Right atrium auricular region (tissue), 2 donors: ENCODE data around the gene LRRC3. TPM values are rescaled to one million over a fixed set of nuclear protein-coding genes. Genes with fewer than 3 reads are reported as not detected.

Source experiments
- DNase-seq: peaks from one replicate; pipeline ENCODE4 v3.0.0-alpha.2; 2019; ENCODE audit warnings: low spot score
- H3K27ac ChIP-seq, 2 donors: fragments of 200-600 bp; sonication (generic); 1 replicate in 1 of 2; 2 replicates in 1 of 2; pipeline ENCODE4 v1.5.1; 2016 to 2019
- H3K27me3 ChIP-seq, 2 donors: fragments of 200-600 bp; sonication (generic); one replicate each; pipeline versions ENCODE4 v1.5.1 to v1.6.0; 2017 to 2019
- H3K36me3 ChIP-seq: fragments of 200-600 bp; sonication (generic); one replicate; pipeline ENCODE4 v1.5.1; 2016
- H3K4me1 ChIP-seq, 2 donors: fragments of 200-600 bp; sonication (generic); one replicate each; pipeline versions ENCODE4 v1.5.1 to v1.6.0; 2017 to 2019
- H3K4me3 ChIP-seq, 2 donors: fragments of 200-600 bp; sonication (generic); 1 replicate in 1 of 2; 2 replicates in 1 of 2; pipeline ENCODE4 v1.5.1; 2017 to 2019; ENCODE audit warnings: mild to moderate bottlenecking in 1 of 2, moderate library complexity in 1 of 2
- H3K9me3 ChIP-seq, 2 donors: fragments of 200-600 bp; sonication (generic); one replicate each; pipeline ENCODE4 v1.5.1; 2019
- total RNA-seq, 2 donors: library from RNA; depleted of rRNA; stranded (reverse); fragments of >200 nt; gene quantifications; one replicate each; pipeline ENCODE4 v1.1.0, GENCODE V29; 2016
- TF ChIP-seq, protein P1 (sequence below), 2 donors: fragments of 200-600 bp; sonication (generic); IDR thresholded peaks; one replicate each; pipeline ENCODE4 v1.5.1; 2019; ENCODE audit warnings: antibody characterized with exemption in 2 of 2

Gene LRRC3
- total RNA-seq, 2 donors from 2014 or later = 1.1 to 1.7 TPM

DNA sequence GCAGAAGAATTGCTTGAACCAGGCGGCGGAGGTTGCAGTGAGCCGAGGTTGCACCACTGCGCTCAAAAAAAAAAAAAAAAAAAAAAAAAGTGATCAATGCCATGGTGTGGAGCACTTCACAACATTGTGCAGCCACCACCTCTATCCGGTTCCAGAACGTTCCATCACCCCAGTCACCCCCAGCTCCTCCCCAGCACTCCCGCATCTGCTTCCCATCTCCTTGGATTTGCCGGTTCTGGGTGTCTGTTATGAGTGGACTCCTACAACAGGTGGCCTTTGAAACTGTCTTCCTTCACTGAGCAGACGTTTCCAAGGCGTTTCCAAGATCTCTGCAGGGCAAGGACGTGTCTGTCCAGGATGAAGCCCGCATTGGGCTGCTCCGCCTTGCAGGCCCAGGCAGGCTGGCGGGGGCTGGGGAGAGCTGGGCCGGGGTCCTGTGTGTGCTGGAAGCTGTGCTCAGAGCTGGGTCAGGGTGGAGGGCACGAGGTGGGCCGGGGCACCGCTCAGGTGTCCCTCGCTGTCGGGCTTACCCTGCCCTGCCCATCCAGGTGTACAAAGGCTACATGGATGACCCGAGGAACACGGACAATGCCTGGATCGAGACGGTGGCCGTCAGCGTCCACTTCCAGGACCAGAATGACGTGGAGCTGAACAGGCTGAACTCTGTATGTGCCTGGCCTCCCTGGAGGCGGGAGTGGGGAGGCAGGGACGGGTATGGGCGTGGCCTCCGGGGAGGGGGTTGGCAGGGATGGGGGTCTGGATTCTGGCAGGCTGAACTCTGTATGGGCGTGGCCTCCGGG lies 14.9 kb upstream of the LRRC3 start:
- no peaks in the 10 kb centered on the region for H3K4me1 ChIP-seq
- H3K36me3 ChIP-seq = no peaks in the 10 kb centered on the region
- DNase-seq = no peak
- H3K9me3 ChIP-seq = no peaks in the 10 kb centered on the region
- TF ChIP-seq, protein P1, sequence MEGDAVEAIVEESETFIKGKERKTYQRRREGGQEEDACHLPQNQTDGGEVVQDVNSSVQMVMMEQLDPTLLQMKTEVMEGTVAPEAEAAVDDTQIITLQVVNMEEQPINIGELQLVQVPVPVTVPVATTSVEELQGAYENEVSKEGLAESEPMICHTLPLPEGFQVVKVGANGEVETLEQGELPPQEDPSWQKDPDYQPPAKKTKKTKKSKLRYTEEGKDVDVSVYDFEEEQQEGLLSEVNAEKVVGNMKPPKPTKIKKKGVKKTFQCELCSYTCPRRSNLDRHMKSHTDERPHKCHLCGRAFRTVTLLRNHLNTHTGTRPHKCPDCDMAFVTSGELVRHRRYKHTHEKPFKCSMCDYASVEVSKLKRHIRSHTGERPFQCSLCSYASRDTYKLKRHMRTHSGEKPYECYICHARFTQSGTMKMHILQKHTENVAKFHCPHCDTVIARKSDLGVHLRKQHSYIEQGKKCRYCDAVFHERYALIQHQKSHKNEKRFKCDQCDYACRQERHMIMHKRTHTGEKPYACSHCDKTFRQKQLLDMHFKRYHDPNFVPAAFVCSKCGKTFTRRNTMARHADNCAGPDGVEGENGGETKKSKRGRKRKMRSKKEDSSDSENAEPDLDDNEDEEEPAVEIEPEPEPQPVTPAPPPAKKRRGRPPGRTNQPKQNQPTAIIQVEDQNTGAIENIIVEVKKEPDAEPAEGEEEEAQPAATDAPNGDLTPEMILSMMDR (IDR thresholded peaks at IDR 0.05) = no peak
- H3K27me3 ChIP-seq = no peaks in the 10 kb centered on the region
- H3K4me3 ChIP-seq = no peak overlapping the region
- no peak overlapping the region for H3K27ac ChIP-seq

DNA sequence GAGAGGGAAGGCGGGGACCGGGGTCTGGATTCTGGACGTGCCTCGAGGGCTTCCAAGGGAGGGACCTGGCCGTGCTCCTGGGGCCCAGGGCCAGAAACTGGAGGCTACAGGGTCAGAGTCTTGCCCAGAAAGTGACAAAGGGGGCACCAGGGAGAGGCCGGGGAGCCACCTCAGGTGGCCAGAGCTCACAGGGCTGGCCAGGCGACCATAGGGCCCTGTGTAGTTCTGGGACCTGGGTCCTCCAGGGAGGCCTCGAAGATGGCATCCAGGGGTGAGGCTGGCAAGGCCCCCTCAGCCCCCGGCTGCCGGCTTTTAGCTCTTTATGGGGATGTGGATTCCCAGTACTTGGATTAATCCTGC lies 14.3 kb upstream of the LRRC3 start:
- no peaks in the 10 kb centered on the region for H3K4me1 ChIP-seq
- no peaks in the 10 kb centered on the region for H3K36me3 ChIP-seq
- no peaks in the 10 kb centered on the region for H3K9me3 ChIP-seq
- no peaks in the 10 kb centered on the region for H3K27me3 ChIP-seq
- H3K27ac ChIP-seq = no peak overlapping the region
- TF ChIP-seq, protein P1 (IDR thresholded peaks at IDR 0.05) = no peak
- H3K4me3 ChIP-seq = no peak overlapping the region
- no peak for DNase-seq

DNA sequence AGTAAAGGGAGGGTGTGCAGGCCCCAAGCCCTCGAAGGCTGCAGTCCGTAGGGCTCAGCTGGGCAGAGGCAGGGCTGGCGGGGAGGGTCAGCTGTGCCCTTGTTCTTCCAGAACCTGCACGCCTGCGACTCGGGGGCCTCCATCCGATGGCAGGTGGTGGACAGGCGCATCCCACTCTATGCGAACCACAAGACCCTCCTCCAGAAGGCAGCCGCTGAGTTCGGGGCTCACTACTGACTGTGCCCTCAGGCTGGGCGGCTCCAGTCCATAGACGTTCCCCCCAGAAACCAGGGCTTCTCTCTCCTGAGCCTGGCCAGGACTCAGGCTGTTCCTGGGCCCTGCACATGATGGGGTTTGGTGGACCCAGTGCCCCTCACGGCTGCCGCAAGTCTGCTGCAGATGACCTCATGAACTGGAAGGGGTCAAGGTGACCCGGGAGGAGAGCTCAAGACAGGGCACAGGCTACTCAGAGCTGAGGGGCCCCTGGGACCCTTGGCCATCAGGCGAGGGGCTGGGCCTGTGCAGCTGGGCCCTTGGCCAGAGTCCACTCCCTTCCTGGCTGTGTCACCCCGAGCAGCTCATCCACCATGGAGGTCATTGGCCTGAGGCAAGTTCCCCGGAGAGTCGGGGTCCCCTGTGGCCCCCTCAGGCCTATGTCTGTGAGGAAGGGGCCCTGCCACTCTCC lies 13.6 kb upstream of the LRRC3 start:
- Histone ChIP-seq H3K27ac (no peak overlapping the region), H3K4me3 (no peak overlapping the region), H3K9me3 (no peaks in the 10 kb centered on the region), H3K36me3 (no peaks in the 10 kb centered on the region), H3K4me1 (no peaks in the 10 kb centered on the region), H3K27me3 (no peaks in the 10 kb centered on the region)
- no peak for DNase-seq
- TF ChIP-seq, protein P1 (IDR thresholded peaks at IDR 0.05) = no peak

DNA sequence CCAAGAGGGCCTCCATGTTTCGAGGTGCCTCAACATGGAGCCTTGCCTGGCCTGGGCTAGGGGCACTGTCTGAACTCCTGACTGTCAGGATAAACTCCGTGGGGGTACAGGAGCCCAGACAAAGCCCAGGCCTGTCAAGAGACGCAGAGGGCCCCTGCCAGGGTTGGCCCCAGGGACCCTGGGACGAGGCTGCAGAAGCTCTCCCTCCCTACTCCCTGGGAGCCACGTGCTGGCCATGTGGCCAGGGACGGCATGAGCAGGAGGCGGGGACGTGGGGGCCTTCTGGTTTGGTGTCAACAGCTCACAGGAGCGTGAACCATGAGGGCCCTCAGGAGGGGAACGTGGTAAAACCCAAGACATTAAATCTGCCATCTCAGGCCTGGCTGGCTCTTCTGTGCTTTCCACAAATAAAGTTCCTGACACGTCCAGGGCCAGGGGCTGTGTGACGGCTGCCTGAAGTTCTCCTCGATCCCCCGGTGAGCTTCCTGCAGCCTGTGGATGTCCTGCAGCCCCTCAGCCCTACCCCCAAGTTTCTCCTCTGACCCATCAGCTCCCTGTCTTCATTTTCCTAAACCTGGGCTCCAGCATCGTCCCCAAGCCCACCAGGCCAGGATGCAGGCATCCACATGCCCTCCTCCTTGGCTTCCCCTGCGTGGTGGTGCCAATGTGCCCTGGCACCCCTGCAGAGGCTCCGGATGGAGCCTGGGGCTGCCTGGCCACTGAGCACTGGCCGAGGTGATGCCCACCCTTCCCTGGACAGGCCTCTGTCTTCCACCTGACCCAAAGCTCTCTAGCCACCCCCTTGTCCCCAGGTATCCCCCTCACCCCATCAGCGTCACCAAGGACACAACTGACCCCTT lies 12.8 kb upstream of the LRRC3 start:
- H3K36me3 ChIP-seq = no peaks in the 10 kb centered on the region
- no peak overlapping the region for H3K27ac ChIP-seq
- no peaks in the 10 kb centered on the region for H3K9me3 ChIP-seq
- H3K4me1 ChIP-seq = no peaks in the 10 kb centered on the region
- no peak for DNase-seq
- H3K27me3 ChIP-seq = no peaks in the 10 kb centered on the region
- no peak overlapping the region for H3K4me3 ChIP-seq
- TF ChIP-seq, protein P1 (IDR thresholded peaks at IDR 0.05) = no peak

DNA sequence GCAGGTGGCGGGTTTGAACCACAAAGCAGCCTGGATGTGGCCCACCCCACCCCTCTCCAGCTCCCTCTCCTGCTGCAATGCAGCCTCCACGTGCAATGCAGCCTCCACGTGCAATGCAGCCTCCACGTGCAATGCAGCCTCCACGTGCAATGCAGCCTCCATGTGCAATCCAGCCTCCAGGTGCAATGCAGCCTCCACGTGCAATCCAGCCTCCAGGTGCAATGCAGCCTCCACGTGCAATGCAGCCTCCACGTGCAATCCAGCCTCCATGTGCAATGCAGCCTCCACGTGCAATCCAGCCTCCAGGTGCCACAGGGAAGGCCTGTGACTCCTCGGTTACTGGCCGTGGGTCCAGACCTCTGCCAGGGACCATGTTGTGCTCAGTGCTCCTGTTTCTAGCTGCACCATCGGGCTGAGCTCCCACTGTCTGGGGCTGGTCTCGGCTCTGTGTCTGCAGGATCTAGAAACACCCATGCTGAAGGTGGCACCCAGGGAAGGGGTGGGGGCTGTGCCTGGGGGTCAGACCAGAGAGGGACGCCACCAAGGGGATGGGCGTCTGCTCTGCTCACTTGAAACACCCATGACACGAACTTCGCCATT lies 11.9 kb upstream of the LRRC3 start:
- no peaks in the 10 kb centered on the region for H3K27me3 ChIP-seq
- no peaks in the 10 kb centered on the region for H3K9me3 ChIP-seq
- H3K4me1 ChIP-seq = no peaks in the 10 kb centered on the region
- H3K4me3 ChIP-seq = no peak overlapping the region
- H3K27ac ChIP-seq = no peak overlapping the region
- no peak for DNase-seq
- H3K36me3 ChIP-seq = no peaks in the 10 kb centered on the region
- TF ChIP-seq, protein P1 (IDR thresholded peaks at IDR 0.05) = no peak
